Embryonic facial prominence (tissue), 1 donor: ENCODE results near the gene IFI16.
"Not testable (repeated sequence)": the region's sequence is repeated elsewhere in the genome, so short reads cannot be mapped to it uniquely, and the experiment has no call there.

Source experiments
- DNase-seq: peaks from one replicate; pipeline ENCODE4 v3.0.0-alpha.2; 2016; ENCODE audit errors: extremely low spot score

Gene IFI16

DNA sequence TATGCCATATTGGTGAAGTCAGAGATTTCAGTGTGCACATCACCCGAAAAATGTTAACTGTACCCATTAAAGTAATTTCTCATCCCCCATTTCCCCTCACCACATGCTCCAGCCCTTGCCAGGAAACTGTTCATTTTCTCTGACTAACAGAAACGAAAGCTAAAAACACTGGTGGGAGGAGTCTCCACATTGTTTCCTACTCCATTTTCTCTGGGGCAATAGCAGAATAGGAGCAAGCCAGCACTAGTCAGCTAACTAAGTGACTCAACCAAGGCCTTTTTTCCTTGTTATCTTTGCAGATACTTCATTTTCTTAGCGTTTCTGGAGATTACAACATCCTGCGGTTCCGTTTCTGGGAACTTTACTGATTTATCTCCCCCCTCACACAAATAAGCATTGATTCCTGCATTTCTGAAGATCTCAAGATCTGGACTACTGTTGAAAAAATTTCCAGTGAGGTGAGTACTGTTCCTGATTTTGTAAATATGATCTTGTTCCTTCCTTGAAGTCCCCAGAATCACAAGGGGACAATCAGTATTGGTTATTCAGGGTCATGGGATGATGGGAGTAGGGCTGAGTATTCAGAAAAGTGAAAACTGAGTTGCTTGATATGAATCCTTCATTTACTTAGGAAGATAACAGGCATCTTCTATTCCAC, at the start of gene IFI16:
IFI16 (plus strand) TSS at position 204 of the 658 bp plus-strand sequence. CDS start 4,774 bp downstream, outside the sequence.
- no peak for DNase-seq

DNA sequence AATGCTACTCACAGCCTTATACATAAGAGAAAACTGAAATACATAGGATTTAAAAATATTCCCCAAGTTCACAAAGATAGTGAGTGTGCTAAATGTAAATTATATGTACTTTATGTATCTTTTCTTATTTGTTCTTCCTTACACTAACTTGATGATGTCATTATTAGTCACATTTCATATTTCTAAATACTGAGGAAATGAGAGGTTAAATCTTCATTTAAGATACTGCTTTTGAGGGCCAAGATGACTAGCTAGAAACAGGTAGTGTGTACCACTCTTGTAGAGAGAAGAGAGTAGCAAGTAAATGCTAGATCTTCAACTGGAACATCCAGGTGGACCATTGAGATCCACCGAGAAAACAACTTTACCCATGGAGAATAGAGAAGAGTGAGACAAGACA, 48.5 kb upstream of the IFI16 start:
- DNase-seq = no peak

DNA sequence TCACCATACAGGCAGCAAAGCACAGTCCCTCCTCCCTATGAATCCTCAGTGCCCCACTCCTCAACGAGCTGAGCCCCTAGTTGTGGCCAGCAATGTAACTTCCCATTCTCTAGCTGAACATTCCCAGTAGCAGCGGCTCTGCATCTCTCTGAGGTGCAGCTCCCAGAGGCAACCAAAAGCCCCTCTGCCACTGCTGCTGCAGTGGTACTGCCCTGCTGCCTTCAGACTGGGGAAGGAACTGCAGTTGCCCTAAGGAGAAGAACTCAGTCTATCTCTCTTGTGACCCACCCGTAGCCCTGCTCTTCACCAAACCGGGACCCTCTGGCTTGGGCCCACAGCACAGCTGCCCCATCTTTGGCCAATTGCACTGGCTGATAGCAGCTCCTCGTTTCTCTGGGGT, 46.7 kb upstream of the IFI16 start:
- DNase-seq = no peak

GRCh38 chr1:158969166-158969565, 40.5 kb upstream of the IFI16 start:
- DNase-seq = no peak

GRCh38 chr1:158969855-158970254, 39.9 kb upstream of the IFI16 start:
- no peak for DNase-seq

GRCh38 chr1:158972841-158973240, 36.9 kb upstream of the IFI16 start:
- no peak for DNase-seq

GRCh38 chr1:158976219-158976618, 33.5 kb upstream of the IFI16 start:
- DNase-seq = no peak

GRCh38 chr1:158978730-158979129, 31.0 kb upstream of the IFI16 start:
- DNase-seq = no peak

GRCh38 chr1:158979229-158979628, 30.5 kb upstream of the IFI16 start:
- no peak for DNase-seq

- DNase-seq = no peak
Measured at GRCh38 chr1:158983235-158983634, 26.5 kb upstream of the IFI16 start.

DNA sequence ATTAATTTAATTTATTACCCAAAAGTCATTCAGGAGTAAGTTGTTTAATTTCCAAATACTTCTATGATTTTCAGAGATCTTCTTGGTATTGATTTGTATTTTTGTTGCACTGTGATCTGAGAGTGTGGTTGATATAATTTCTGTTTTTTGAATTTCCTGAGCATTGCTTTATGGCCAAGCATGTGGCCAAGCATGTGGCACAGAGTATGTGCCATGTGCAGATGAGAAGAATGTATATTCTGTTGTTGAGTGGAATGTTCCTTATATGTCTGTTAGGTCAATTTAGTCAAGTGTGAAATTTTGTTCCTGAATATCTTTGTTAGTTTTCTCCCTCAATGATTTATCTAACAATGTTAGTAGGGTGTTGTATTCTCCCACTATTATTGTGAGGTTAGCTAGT, 25.3 kb upstream of the IFI16 start:
- no peak for DNase-seq

DNA sequence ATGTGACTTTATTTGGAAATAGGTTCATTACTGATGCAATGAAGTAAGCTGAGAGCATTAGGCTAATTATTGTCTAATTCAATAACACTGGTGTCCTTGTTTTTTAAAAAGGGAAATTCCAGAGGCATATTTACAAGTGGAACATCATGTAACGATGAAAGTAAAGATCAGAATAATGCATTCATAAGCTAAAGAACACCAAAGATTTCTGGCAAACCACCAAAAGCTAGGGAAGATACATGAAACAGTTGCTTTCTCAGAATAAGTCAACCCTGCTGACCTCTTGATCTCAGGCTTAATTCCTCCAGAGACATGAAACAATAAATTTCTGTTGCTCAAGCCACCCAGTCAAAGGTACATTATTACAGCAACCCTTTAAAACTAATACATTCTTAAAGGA, 20.3 kb upstream of the IFI16 start:
- no peak for DNase-seq

DNA sequence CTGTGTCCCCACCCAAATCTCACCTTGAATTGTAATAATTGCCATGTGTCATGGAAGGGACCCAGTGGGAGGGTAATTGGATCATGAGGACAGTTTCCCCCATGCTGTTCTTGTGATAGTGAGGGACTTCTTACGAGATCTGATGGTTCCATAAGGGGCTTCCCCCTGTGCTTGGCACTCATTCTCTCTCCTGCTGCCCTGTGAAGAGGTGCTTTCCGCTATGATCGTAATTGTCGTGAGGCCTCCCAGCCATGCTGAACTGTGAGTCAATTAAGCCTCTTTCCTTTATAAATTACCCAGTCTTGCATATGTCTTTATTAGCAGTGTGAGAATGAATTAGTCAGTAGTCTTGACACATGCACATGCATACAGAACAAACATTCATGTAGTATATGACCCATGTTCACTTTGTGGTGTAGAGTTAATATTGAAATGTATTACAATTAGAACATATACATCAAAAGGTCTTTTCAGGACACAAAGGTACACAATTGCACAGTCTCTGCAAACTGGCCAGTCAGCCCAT, 16.9 kb upstream of the IFI16 start:
- no peak for DNase-seq

DNA sequence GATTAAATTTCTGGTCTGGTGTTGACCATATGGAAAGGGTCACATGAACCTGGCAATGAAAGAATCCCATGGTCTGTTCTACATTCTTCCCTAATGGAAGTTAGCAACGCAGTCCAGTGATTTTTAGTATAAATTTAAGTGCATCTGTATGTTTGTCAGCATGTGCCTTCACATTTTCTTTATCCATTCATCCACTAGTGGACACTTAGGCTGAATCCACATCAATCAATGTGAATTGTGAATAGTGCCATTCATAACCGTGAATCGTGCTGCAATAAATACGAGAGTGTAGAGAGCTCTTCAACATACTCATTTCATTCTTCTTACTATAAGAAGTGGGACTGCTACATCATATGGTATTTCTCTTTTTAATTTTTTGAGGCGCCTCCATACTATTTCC, 12.7 kb upstream of the IFI16 start:
- no peak for DNase-seq

GRCh38 chr1:158998037-158998780, 11.5 kb upstream of the IFI16 start:
- DNase-seq = no peak

- peak; percentile 65 for DNase-seq
Measured at GRCh38 chr1:158998781-158999161, 10.9 kb upstream of the IFI16 start.

- peak; percentile 79 for DNase-seq
Measured at GRCh38 chr1:158999316-159000069, 10.2 kb upstream of the IFI16 start.

- no peak for DNase-seq
Measured at GRCh38 chr1:159000070-159000409, 9.7 kb upstream of the IFI16 start.

- DNase-seq = peak; percentile 46
Measured at GRCh38 chr1:159000625-159001024, 9.1 kb upstream of the IFI16 start.

GRCh38 chr1:159005161-159005560, 4.5 kb upstream of the IFI16 start:
- DNase-seq = no peak

DNA sequence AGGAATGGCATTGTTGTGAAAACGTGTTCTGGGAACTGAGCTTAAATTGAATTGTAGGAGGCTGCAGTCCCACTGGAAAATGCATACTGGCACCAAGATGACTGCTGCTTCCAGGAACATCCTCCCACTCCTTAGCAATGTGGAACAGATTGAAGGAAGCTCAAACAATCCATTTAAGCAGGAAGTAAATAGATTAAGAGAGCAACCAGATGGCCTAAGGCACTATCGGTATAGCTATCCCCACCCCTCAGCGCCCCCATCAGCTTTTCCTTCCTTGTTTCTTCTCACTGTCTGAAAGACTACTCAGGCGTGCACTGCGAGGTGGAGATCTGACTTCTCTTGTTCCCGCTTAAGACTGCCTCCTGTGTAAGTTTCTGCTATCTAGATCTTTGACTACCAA, 4.0 kb upstream of the IFI16 start:
- DNase-seq = no peak

DNA sequence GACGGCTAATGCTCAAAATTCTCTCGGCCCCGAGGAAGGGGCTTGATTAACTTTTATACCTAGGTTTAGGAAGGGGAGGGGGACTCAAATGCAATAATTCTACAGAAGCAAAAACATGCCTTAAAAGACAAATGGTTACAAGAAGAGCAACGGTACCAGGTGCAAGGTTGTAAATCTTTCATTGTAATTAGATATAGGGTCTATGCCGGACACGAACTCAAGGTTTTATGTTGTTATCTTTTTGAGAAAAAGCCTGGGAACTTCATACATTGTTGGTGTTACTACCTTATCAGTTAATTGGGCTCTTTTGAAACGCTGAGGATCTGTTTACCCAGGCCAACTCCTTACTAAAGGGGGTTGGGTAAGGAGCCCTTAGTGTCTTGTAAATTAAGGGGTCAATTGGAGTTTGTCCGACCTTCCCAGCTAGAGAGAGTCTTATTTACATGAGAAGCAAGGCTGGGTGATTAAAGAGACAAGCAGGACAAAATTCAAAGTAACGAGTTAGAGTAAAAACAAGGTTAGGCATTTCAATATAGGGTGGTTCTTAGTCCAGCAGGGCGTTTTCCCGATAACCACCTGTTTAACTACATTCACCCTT, 3.4 kb upstream of the IFI16 start:
- DNase-seq = not testable (repeated sequence)
